ENCODE results near the gene GADD45A. TPM values are rescaled to one million over a fixed set of nuclear protein-coding genes. Genes with fewer than 3 reads are reported as not detected.
A peak's percentile ranks its signal among the peaks of the same experiment; 100 is the strongest.

Gene GADD45A
- total RNA-seq, 1 experiment from 2014 or later, result 129 TPM

- H3K9ac ChIP-seq (ENCODE audit: low read length), result no peak overlapping the region
- H3K9me2 ChIP-seq (replicated peaks; ENCODE audit: low read length), result no peaks in the 10 kb centered on the region
- no peaks in the 10 kb centered on the region for H4K20me1 ChIP-seq (ENCODE audit: low read length)
- H3K27ac ChIP-seq (ENCODE audit: low read length), result no peak overlapping the region
- DNase-seq, result no peak
- CTCF ChIA-PET, result no interaction called here
- no peak for ATAC-seq
- intact Hi-C loops (cut with micrococcal nuclease), result no loop called here
- no peaks in the 10 kb centered on the region for H3K27me3 ChIP-seq (ENCODE audit: low read length)
- H3K4me1 ChIP-seq (ENCODE audit: insufficient read depth, low read length), result peaks cover 8% of the 10 kb centered on the region
- POLR2A ChIA-PET (ENCODE audit: unreplicated experiment), result no interaction called here
- no peaks in the 10 kb centered on the region for H3K79me2 ChIP-seq (ENCODE audit: low read length)
- no peak overlapping the region for H2AFZ ChIP-seq (ENCODE audit: low read length)
- no TSS peak for BruUV-seq (replicated peaks)
- no peaks in the 10 kb centered on the region for H3F3A ChIP-seq (ENCODE audit: low read length, unreplicated experiment)
- no peak for TF ChIP-seq EZH2 (IDR thresholded peaks at IDR 0.05; ENCODE audit: low read length, unreplicated experiment)
- no peak for TF ChIP-seq CTCF (conservative IDR thresholded peaks at IDR 0.05; ENCODE audit: low read depth, low read length)
- TF ChIP-seq EZH2phosphoT487 (IDR thresholded peaks at IDR 0.05; ENCODE audit: borderline replicate concordance, low read length), result no peak
- H3K4me2 ChIP-seq (ENCODE audit: low read length), result no peak overlapping the region
- no peaks in the 10 kb centered on the region for H3K36me3 ChIP-seq (ENCODE audit: low read depth, low read length)
- no peak overlapping the region for H3K4me3 ChIP-seq (ENCODE audit: low read length)
- no peaks in the 10 kb centered on the region for H3K9me3 ChIP-seq (ENCODE audit: low read length)
These were observed 18.4 kb upstream of the GADD45A start for GRCh38 chr1:67666636-67667035.

- no peak for TF ChIP-seq EZH2phosphoT487 (IDR thresholded peaks at IDR 0.05; ENCODE audit: borderline replicate concordance, low read length)
- TF ChIP-seq EZH2 (IDR thresholded peaks at IDR 0.05; ENCODE audit: low read length, unreplicated experiment), result no peak
- no peak for TF ChIP-seq CTCF (conservative IDR thresholded peaks at IDR 0.05; ENCODE audit: low read depth, low read length)
- Histone ChIP-seq H3K9me2 (replicated peaks; ENCODE audit: low read length) (no peaks in the 10 kb centered on the region), H3K4me2 (ENCODE audit: low read length) (no peak overlapping the region), H3K27ac (ENCODE audit: low read length) (no peak overlapping the region), H3K4me1 (ENCODE audit: insufficient read depth, low read length) (peaks cover 10% of the 10 kb centered on the region), H4K20me1 (ENCODE audit: low read length) (no peaks in the 10 kb centered on the region), H3K36me3 (ENCODE audit: low read depth, low read length) (no peaks in the 10 kb centered on the region), H3K9me3 (ENCODE audit: low read length) (no peaks in the 10 kb centered on the region), H3K27me3 (ENCODE audit: low read length) (no peaks in the 10 kb centered on the region), H3K79me2 (ENCODE audit: low read length) (no peaks in the 10 kb centered on the region), H3F3A (ENCODE audit: low read length, unreplicated experiment) (no peaks in the 10 kb centered on the region), H2AFZ (ENCODE audit: low read length) (no peak overlapping the region), H3K9ac (ENCODE audit: low read length) (no peak overlapping the region), H3K4me3 (ENCODE audit: low read length) (no peak overlapping the region)
- CTCF ChIA-PET, result no interaction called here
- BruUV-seq (replicated peaks), result no TSS peak
- POLR2A ChIA-PET (ENCODE audit: unreplicated experiment), result no interaction called here
- intact Hi-C loops (cut with micrococcal nuclease), result no loop called here
- DNase-seq (no peak), ATAC-seq (no peak)
These were observed 16.3 kb upstream of the GADD45A start for GRCh38 chr1:67668660-67669059.

- no peaks in the 10 kb centered on the region for H3K9me3 ChIP-seq (ENCODE audit: low read length)
- peak; percentile 39 for DNase-seq
- H3F3A ChIP-seq (ENCODE audit: low read length, unreplicated experiment), result no peaks in the 10 kb centered on the region
- ATAC-seq, result no peak
- H3K4me1 ChIP-seq (ENCODE audit: insufficient read depth, low read length), result 0 out of 2 replicates have a peak, but pooled peaks cover 12% of the 10 kb centered on the region
- no peak overlapping the region for H3K9ac ChIP-seq (ENCODE audit: low read length)
- H3K79me2 ChIP-seq (ENCODE audit: low read length), result no peaks in the 10 kb centered on the region
- no peak overlapping the region for H2AFZ ChIP-seq (ENCODE audit: low read length)
- H3K4me2 ChIP-seq (ENCODE audit: low read length), result no peak overlapping the region
- no peaks in the 10 kb centered on the region for H3K36me3 ChIP-seq (ENCODE audit: low read depth, low read length)
- H4K20me1 ChIP-seq (ENCODE audit: low read length), result no peaks in the 10 kb centered on the region
- BruUV-seq (replicated peaks), result no TSS peak
- no peaks in the 10 kb centered on the region for H3K9me2 ChIP-seq (replicated peaks; ENCODE audit: low read length)
- TF ChIP-seq EZH2phosphoT487 (IDR thresholded peaks at IDR 0.05; ENCODE audit: borderline replicate concordance, low read length) (no peak), CTCF (conservative IDR thresholded peaks at IDR 0.05; ENCODE audit: low read depth, low read length) (no peak), EZH2 (IDR thresholded peaks at IDR 0.05; ENCODE audit: low read length, unreplicated experiment) (no peak)
- no peaks in the 10 kb centered on the region for H3K27me3 ChIP-seq (ENCODE audit: low read length)
- H3K4me3 ChIP-seq (ENCODE audit: low read length), result no peak overlapping the region
- ChIA-PET POLR2A (ENCODE audit: unreplicated experiment) (no interaction called here), CTCF (interaction anchor here (0.6 kb wide), 1 partner anchor 173 kb away, joined by 3 read pairs; no protein-coding TSS in a partner anchor)
- no peak overlapping the region for H3K27ac ChIP-seq (ENCODE audit: low read length)
- intact Hi-C loops (cut with micrococcal nuclease), result no loop called here
These were observed 12.7 kb upstream of the GADD45A start for GRCh38 chr1:67672260-67672803.

Measured in PC-3 (cell line).